ENCODE data around the gene TRIO.

DNA sequence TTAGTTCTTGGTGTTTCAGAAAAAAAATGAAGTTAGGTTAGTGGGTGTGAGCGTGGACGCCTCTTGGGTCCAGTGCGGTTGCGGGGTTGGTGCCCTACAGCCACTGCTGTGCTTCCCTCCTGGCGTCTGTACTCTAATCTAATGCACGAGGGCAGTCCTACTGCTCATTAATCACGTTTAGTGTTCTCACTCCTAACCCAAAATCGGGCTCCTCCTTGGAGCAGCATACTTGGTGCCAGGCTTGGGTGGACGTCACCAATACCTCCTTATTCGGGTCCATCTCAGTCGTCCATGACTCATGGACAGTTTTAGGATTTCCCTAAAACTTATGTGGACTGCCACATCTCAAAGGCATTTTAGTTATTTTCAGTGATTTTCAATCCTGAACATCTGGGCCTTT lies 41.6 kb downstream of the TRIO start:
- TF ChIP-seq, protein P1, sequence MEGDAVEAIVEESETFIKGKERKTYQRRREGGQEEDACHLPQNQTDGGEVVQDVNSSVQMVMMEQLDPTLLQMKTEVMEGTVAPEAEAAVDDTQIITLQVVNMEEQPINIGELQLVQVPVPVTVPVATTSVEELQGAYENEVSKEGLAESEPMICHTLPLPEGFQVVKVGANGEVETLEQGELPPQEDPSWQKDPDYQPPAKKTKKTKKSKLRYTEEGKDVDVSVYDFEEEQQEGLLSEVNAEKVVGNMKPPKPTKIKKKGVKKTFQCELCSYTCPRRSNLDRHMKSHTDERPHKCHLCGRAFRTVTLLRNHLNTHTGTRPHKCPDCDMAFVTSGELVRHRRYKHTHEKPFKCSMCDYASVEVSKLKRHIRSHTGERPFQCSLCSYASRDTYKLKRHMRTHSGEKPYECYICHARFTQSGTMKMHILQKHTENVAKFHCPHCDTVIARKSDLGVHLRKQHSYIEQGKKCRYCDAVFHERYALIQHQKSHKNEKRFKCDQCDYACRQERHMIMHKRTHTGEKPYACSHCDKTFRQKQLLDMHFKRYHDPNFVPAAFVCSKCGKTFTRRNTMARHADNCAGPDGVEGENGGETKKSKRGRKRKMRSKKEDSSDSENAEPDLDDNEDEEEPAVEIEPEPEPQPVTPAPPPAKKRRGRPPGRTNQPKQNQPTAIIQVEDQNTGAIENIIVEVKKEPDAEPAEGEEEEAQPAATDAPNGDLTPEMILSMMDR (IDR thresholded peaks at IDR 0.05; ENCODE audit: low read depth, low read length, poor library complexity, severe bottlenecking) = no peak
- no peak for TF ChIP-seq EZH2phosphoT487 (IDR thresholded peaks at IDR 0.05; ENCODE audit: borderline replicate concordance, low read length)
